GM18508 (cell line): ENCODE measurements around the gene CUL1.

Experiments used
- ATAC-seq: cut with Tn5 transposase; IDR thresholded peaks from one replicate; pipeline ENCODE4 v1.9.1; 2021; ENCODE audit warnings: moderate number of reproducible peaks; ENCODE audit not compliant: insufficient read depth, unreplicated experiment

CUL1 gene

GRCh38 chr7:148715027-148715426, 16.3 kb downstream of the CUL1 start:
- ATAC-seq = no peak

- no peak for ATAC-seq
Observed at GRCh38 chr7:148717266-148717793, 18.6 kb downstream of the CUL1 start.

GRCh38 chr7:148718431-148718830, 19.7 kb downstream of the CUL1 start:
- ATAC-seq = no peak

- no peak for ATAC-seq
Observed at GRCh38 chr7:148719753-148720152, 21.1 kb downstream of the CUL1 start.

- no peak for ATAC-seq
Observed at GRCh38 chr7:148720472-148720871, 21.8 kb downstream of the CUL1 start.

- ATAC-seq = no peak
Observed at GRCh38 chr7:148721390-148721789, 22.7 kb downstream of the CUL1 start.

- no peak for ATAC-seq
Observed at GRCh38 chr7:148722340-148723165, 23.9 kb downstream of the CUL1 start.

- no peak for ATAC-seq
Observed at GRCh38 chr7:148723166-148723559, 24.5 kb downstream of the CUL1 start.

GRCh38 chr7:148723846-148724245, 25.1 kb downstream of the CUL1 start:
- ATAC-seq = no peak

- no peak for ATAC-seq
Observed at GRCh38 chr7:148726385-148726784, 27.7 kb downstream of the CUL1 start.

- ATAC-seq = no peak
Observed at GRCh38 chr7:148727501-148728278, 29.0 kb downstream of the CUL1 start.

- ATAC-seq = no peak
Observed at GRCh38 chr7:148729984-148730733, 31.5 kb downstream of the CUL1 start.

- ATAC-seq = no peak
Observed at GRCh38 chr7:148732862-148733261, 34.2 kb downstream of the CUL1 start.

- ATAC-seq = no peak
Observed at GRCh38 chr7:148733496-148733895, 34.8 kb downstream of the CUL1 start.

- no peak for ATAC-seq
Observed at GRCh38 chr7:148735141-148735540, 36.4 kb downstream of the CUL1 start.

- ATAC-seq = no peak
Observed at GRCh38 chr7:148735967-148736366, 37.3 kb downstream of the CUL1 start.

- no peak for ATAC-seq
Observed at GRCh38 chr7:148738737-148739535, 40.2 kb downstream of the CUL1 start.

GRCh38 chr7:148746135-148746534, 47.4 kb downstream of the CUL1 start:
- ATAC-seq = no peak

GRCh38 chr7:148747274-148747673, 48.6 kb downstream of the CUL1 start:
- ATAC-seq = no peak
